Liver (tissue), 9 donors: ENCODE results near the gene POLN. TPM values are rescaled to one million over a fixed set of nuclear protein-coding genes. Genes with fewer than 3 reads are reported as not detected.

Experiments
- DNase-seq: peaks from one replicate; pipeline ENCODE4 v3.0.0-alpha.2; 2017; ENCODE audit warnings: low spot score
- H3K27ac ChIP-seq, 2 donors: one replicate each; pipeline ENCODE4 v1.7.0; 2013; ENCODE audit warnings: inconsistent platforms in 2 of 2, low read length in 2 of 2, control low read depth in 1 of 2, low read depth in 1 of 2, mild to moderate bottlenecking in 1 of 2
- H3K27me3 ChIP-seq, 4 donors: one replicate each; pipeline versions ENCODE4 v1.6.1 to v1.7.0; 2013; ENCODE audit warnings: low read length in 3 of 4, inconsistent platforms in 1 of 4, mild to moderate bottlenecking in 1 of 4, moderate library complexity in 1 of 4; ENCODE audit not compliant: control insufficient read depth in 4 of 4, insufficient read depth in 4 of 4
- H3K36me3 ChIP-seq, 4 donors: one replicate each; pipeline versions ENCODE4 v1.6.1 to v1.7.0; 2013; ENCODE audit warnings: low read length in 3 of 4, mild to moderate bottlenecking in 3 of 4, low read depth in 1 of 4, moderate library complexity in 1 of 4; ENCODE audit not compliant: control insufficient read depth in 4 of 4, insufficient read depth in 3 of 4
- H3K4me1 ChIP-seq, 4 donors: one replicate each; pipeline versions ENCODE4 v1.6.1 to v1.7.0; 2013; ENCODE audit warnings: low read length in 3 of 4, mild to moderate bottlenecking in 3 of 4, moderate library complexity in 1 of 4; ENCODE audit not compliant: control insufficient read depth in 4 of 4, insufficient read depth in 4 of 4
- H3K4me3 ChIP-seq, 3 donors: one replicate each; pipeline versions ENCODE4 v1.6.1 to v1.7.0; 2013; ENCODE audit warnings: low read length in 3 of 3, control low read depth in 1 of 3, low read depth in 1 of 3, mild to moderate bottlenecking in 1 of 3
- H3K9ac ChIP-seq, 2 donors: one replicate each; pipeline ENCODE4 v1.7.0; 2013; ENCODE audit warnings: low read length in 2 of 2, mild to moderate bottlenecking in 2 of 2, moderate library complexity in 2 of 2, control low read depth in 1 of 2, low read depth in 1 of 2
- H3K9me3 ChIP-seq, 4 donors: one replicate each; pipeline versions ENCODE4 v1.6.1 to v1.7.0; 2013; ENCODE audit warnings: low read length in 3 of 4; ENCODE audit not compliant: control insufficient read depth in 4 of 4
- CTCF ChIP-seq: fragments of 150-350 bp; IDR thresholded peaks from 2 replicates; pipeline ENCODE4 v1.5.1; 2017; ENCODE audit warnings: improper control_type of control experiment, low read depth, low read length; ENCODE audit not compliant: missing input control
- EGR1 ChIP-seq, 2 donors: IDR thresholded peaks; 2 replicates each; pipeline ENCODE4 v1.6.1; 2016 to 2018; ENCODE audit warnings: antibody characterized with exemption in 2 of 2, low read depth in 2 of 2
- FOXA1 ChIP-seq: IDR thresholded peaks from 2 replicates; pipeline ENCODE4 v1.6.1; 2016; ENCODE audit warnings: antibody characterized with exemption
- FOXA2 ChIP-seq: IDR thresholded peaks from 2 replicates; pipeline ENCODE4 v1.6.1; 2016; ENCODE audit warnings: antibody characterized with exemption
- GABPA ChIP-seq, 2 donors: IDR thresholded peaks in 1 of 2; conservative IDR thresholded peaks in 1 of 2; 2 replicates each; pipeline ENCODE4 v1.6.1; 2016; ENCODE audit warnings: antibody characterized with exemption in 2 of 2, mild to moderate bottlenecking in 1 of 2, moderate library complexity in 1 of 2
- HNF4A ChIP-seq, 2 donors: conservative IDR thresholded peaks; 2 replicates each; pipeline ENCODE4 v1.6.1; 2016; ENCODE audit warnings: antibody characterized with exemption in 2 of 2, mild to moderate bottlenecking in 2 of 2
- HNF4G ChIP-seq: IDR thresholded peaks from 2 replicates; pipeline ENCODE4 v1.6.1; 2016; ENCODE audit warnings: antibody characterized with exemption
- JUND ChIP-seq, 2 donors: IDR thresholded peaks; 2 replicates each; pipeline ENCODE4 v1.6.1; 2016; ENCODE audit warnings: antibody characterized with exemption in 2 of 2
- NR2F2 ChIP-seq: IDR thresholded peaks from 2 replicates; pipeline ENCODE4 v1.6.1; 2016; ENCODE audit warnings: antibody characterized with exemption
- RAD21 ChIP-seq, 2 donors: IDR thresholded peaks; 2 replicates each; pipeline ENCODE4 v1.6.1; 2016; ENCODE audit warnings: antibody characterized with exemption in 2 of 2, mild to moderate bottlenecking in 2 of 2
- RXRA ChIP-seq, 2 donors: IDR thresholded peaks; 2 replicates each; pipeline ENCODE4 v1.6.1; 2017 to 2018; ENCODE audit warnings: antibody characterized with exemption in 2 of 2, mild to moderate bottlenecking in 1 of 2
- SP1 ChIP-seq: IDR thresholded peaks from 2 replicates; pipeline ENCODE4 v1.6.1; 2018; ENCODE audit warnings: antibody characterized with exemption, mild to moderate bottlenecking
- TAF1 ChIP-seq: conservative IDR thresholded peaks from 2 replicates; pipeline ENCODE4 v1.6.1; 2016; ENCODE audit warnings: antibody characterized with exemption, mild to moderate bottlenecking
- YY1 ChIP-seq: IDR thresholded peaks from 2 replicates; pipeline ENCODE4 v1.6.1; 2016; ENCODE audit warnings: antibody characterized with exemption, mild to moderate bottlenecking
- WGBS: extraction: QIAGEN DNeasy Blood & Tissue Kit; methylation state at CpG from one replicate; pipeline ENCODE4 v1.1.7; 2013; 5-methylcytosine and 5-hydroxymethylcytosine counted together
- polyA plus RNA-seq, 2 donors: library from polyadenylated mRNA; stranded (reverse) in 1 of 2; unstranded in 1 of 2; fragments of 200-250 nt in 1 of 2; fragments of >200 nt in 1 of 2; fragmentation: Nextera tagmentation in 1 of 2; extraction: Ambion mirVana in 1 of 2; gene quantifications; one replicate each; pipeline versions ENCODE4 v1.2.1 to v1.2.3, GENCODE V29; 2013 to 2015
- total RNA-seq, 2 donors: library from RNA; depleted of rRNA; stranded (reverse); fragments of >200 nt; gene quantifications; one replicate each; pipeline ENCODE4 v1.2.3, GENCODE V29; 2014
- TF ChIP-seq, protein P1 (sequence below): IDR thresholded peaks from 2 replicates; pipeline ENCODE4 v1.6.1; 2016; ENCODE audit warnings: antibody characterized with exemption
- TF ChIP-seq, protein P2 (sequence below): IDR thresholded peaks from 2 replicates; pipeline ENCODE4 v1.6.1; 2016; ENCODE audit warnings: antibody characterized with exemption
- TF ChIP-seq, protein P3 (sequence below): IDR thresholded peaks from 2 replicates; pipeline ENCODE4 v1.6.1; 2016; ENCODE audit warnings: antibody characterized with exemption
- donor health status: healthy.
- donor health status: healthy.
- donor health status: healthy.
- donor health status: healthy.
- donor health status: healthy.

Gene POLN
- total and polyA plus RNA-seq, 4 donors: 0.44 to 2.3 (median 1.4) TPM

DNA sequence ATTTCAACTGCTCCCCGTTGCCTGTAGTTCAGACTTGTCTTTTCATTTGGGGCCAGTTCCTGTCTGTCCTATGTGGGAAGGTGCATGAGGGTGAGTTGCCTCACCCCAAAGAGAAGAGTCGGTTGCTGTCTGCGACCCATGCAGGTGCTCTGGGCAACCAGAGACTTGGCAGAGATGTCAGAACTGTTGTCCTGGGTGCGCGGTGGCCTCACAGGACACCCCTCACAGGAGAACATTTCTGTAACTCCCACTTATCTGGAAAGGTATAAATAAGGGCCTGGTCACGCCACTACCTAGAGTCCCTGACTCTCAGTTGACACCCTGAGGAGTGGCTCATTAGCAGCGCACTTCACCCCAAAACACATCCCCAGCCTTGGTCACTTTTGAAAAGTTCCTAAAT lies 192.5 kb downstream of the POLN start:
- Histone ChIP-seq H3K4me3 (no peak overlapping the region), H3K9ac (no peak overlapping the region), H3K36me3 (no peaks in the 10 kb centered on the region), H3K9me3 (no peaks in the 10 kb centered on the region), H3K27ac (no peak overlapping the region), H3K4me1 (no peaks in the 10 kb centered on the region), H3K27me3 (peaks cover 0 to 9% (median 1%) of the 10 kb centered on the region in 4 donors)
- WGBS: 94% methylated on average over 7 of the region's 7 CpGs
- DNase-seq: no peak
- TF ChIP-seq JUND (IDR thresholded peaks at IDR 0.05) (no peak), FOXA2 (no peak), HNF4G (no peak), SP1 (no peak), FOXA1 (no peak), GABPA (IDR thresholded peaks at IDR 0.05 in 1 of 2, conservative IDR thresholded peaks at IDR 0.05 in 1 of 2) (no peak), NR2F2 (no peak), YY1 (no peak), EGR1 (IDR thresholded peaks at IDR 0.05; ENCODE audit: low read depth in 2 of 2) (no peak), RAD21 (IDR thresholded peaks at IDR 0.05) (no peak), HNF4A (conservative IDR thresholded peaks at IDR 0.05) (no peak), CTCF (no peak), TAF1 (no peak), RXRA (IDR thresholded peaks at IDR 0.05) (no peak)
- TF ChIP-seq, protein P1, sequence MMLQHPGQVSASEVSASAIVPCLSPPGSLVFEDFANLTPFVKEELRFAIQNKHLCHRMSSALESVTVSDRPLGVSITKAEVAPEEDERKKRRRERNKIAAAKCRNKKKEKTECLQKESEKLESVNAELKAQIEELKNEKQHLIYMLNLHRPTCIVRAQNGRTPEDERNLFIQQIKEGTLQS: no peak
- TF ChIP-seq, protein P2, sequence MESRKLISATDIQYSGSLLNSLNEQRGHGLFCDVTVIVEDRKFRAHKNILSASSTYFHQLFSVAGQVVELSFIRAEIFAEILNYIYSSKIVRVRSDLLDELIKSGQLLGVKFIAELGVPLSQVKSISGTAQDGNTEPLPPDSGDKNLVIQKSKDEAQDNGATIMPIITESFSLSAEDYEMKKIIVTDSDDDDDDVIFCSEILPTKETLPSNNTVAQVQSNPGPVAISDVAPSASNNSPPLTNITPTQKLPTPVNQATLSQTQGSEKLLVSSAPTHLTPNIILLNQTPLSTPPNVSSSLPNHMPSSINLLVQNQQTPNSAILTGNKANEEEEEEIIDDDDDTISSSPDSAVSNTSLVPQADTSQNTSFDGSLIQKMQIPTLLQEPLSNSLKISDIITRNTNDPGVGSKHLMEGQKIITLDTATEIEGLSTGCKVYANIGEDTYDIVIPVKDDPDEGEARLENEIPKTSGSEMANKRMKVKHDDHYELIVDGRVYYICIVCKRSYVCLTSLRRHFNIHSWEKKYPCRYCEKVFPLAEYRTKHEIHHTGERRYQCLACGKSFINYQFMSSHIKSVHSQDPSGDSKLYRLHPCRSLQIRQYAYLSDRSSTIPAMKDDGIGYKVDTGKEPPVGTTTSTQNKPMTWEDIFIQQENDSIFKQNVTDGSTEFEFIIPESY: no peak
- TF ChIP-seq, protein P3, sequence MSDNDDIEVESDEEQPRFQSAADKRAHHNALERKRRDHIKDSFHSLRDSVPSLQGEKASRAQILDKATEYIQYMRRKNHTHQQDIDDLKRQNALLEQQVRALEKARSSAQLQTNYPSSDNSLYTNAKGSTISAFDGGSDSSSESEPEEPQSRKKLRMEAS: no peak

DNA sequence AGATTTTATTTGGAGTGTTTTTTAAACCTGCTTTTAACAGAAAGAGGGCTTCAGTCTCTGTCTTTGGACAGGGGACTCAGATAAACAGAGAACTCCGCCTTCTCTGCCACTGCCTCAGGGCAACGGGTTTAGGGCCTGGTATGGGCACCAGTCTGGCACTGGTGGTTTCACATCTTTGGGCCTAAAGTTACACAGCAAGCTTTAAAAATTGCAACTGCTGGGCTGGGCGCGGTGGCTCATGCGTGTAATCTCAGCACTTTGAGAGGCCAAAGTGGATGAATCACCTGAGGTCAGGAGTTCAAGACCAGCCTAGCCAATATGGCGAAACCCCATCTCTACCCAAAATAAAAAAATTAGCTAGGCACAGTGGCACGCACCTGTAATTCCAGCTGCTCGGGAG lies 193.1 kb downstream of the POLN start:
- no peak overlapping the region for H3K9ac ChIP-seq
- TF ChIP-seq JUND (IDR thresholded peaks at IDR 0.05) (no peak), FOXA2 (no peak), RXRA (IDR thresholded peaks at IDR 0.05) (no peak), GABPA (IDR thresholded peaks at IDR 0.05 in 1 of 2, conservative IDR thresholded peaks at IDR 0.05 in 1 of 2) (no peak), NR2F2 (no peak), FOXA1 (no peak), SP1 (no peak)
- TF ChIP-seq, protein P1: no peak
- TF ChIP-seq, protein P3: no peak
- no peak overlapping the region for H3K27ac ChIP-seq
- peak; percentile 14 for DNase-seq
- no peaks in the 10 kb centered on the region for H3K36me3 ChIP-seq
- WGBS: 86% methylated on average over 8 of the region's 8 CpGs
- no peaks in the 10 kb centered on the region for H3K4me1 ChIP-seq
- H3K9me3 ChIP-seq: no peaks in the 10 kb centered on the region
- no peak overlapping the region for H3K4me3 ChIP-seq
- H3K27me3 ChIP-seq: peaks cover 0 to 9% (median 1%) of the 10 kb centered on the region in 4 donors
